ENCODE data around the gene TRAF3. TPM values are rescaled to one million over a fixed set of nuclear protein-coding genes. Genes with fewer than 3 reads are reported as not detected.

The TRAF3 gene
- total RNA-seq, 4 donors from 2014 or later, result 15.9 to 24.9 (median 18.6) TPM

DNA sequence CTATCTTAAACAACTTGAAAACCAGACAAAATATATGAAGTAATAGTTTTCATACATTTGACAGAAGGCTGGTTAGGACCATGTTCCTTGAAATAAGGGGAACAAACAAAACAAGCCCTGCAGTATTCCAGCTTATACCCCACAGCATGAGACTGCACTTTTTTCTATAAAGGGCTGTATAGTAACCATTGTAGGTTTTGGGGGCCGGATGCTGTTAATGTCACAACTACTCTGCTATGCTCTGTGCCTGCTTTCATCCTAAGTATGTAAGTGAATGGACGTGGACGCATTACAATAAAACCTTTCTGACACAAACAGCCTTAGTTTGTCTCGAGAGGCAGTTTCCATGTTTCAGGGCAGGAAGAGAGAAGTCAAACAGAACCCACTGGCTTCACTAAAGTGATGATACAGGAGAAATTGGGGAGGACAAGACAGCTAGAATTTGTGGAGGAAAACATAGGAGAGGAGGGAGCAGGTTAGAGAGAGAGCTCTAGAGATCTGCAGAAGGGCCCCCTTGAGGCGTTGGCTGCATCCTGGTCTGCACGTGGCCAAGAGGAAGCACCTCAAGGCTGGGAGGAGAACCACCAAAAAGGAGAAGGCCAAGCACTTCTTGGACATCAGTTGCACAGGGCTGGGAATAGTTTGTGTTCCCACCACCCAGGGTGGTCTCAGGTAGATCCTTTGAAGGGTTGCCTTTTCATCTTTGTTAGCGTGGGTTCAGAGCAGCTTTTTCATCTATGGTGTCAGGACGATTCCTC lies 63.7 kb downstream of the TRAF3 start:
- DNase-seq, result no peak
- Histone ChIP-seq H3K9me3 (no peaks in the 10 kb centered on the region), H3K4me1 (no peaks in the 10 kb centered on the region), H3K36me3 (no peaks in the 10 kb centered on the region), H3K27me3 (no peaks in the 10 kb centered on the region), H3K27ac (no peak overlapping the region), H3K4me3 (replicated peaks in 1 of 3) (no peak overlapping the region)
- intact Hi-C loops (cut with DNase I), result no loop called here
- 85 to 89% methylated on average over 8 of the region's 8 CpGs for WGBS, 2 donors
- TF ChIP-seq POLR2A (IDR thresholded peaks at IDR 0.05), result no peak
- TF ChIP-seq, protein P1, sequence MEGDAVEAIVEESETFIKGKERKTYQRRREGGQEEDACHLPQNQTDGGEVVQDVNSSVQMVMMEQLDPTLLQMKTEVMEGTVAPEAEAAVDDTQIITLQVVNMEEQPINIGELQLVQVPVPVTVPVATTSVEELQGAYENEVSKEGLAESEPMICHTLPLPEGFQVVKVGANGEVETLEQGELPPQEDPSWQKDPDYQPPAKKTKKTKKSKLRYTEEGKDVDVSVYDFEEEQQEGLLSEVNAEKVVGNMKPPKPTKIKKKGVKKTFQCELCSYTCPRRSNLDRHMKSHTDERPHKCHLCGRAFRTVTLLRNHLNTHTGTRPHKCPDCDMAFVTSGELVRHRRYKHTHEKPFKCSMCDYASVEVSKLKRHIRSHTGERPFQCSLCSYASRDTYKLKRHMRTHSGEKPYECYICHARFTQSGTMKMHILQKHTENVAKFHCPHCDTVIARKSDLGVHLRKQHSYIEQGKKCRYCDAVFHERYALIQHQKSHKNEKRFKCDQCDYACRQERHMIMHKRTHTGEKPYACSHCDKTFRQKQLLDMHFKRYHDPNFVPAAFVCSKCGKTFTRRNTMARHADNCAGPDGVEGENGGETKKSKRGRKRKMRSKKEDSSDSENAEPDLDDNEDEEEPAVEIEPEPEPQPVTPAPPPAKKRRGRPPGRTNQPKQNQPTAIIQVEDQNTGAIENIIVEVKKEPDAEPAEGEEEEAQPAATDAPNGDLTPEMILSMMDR (IDR thresholded peaks at IDR 0.05), result no peak

DNA sequence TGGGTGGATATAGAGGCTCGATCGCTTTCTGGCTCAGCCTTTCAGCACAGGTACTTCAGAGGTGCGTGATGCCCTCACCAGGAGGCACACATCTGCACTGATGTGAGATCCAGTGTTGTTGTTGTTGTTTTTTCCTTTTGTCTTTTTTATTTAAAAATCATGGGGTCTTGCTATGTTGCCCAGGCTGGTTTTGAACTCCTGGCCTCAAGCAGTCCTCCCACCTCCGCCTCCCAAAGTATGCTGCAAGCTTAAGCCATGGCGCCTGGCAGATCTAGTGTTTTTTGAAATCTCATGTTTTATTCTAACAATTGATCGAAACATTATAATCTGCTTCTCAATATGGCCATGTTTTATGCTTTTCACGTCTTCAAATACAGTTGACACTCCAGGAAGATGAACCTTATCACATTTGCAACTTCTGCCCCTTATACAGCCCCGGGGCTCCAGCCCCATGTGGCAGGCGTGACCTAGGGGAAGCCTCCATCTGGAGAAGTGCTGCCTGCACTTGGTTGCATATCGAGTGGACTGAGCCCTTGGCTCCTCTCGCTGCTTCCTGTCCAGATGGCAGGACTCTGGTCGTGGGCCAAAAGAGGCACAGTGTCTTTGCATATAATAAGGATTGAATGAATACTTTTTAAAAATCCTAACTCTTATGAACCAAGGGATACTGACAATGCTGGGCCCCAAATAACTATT lies 71.7 kb downstream of the TRAF3 start:
- WGBS, 2 donors, result 59 to 64% methylated on average over 12 of the region's 12 CpGs
- Histone ChIP-seq H3K36me3 (no peaks in the 10 kb centered on the region), H3K4me3 (replicated peaks in 1 of 3) (no peak overlapping the region), H3K27me3 (no peaks in the 10 kb centered on the region), H3K4me1 (peaks cover 0 to 12% of the 10 kb centered on the region in 2 donors), H3K9me3 (no peaks in the 10 kb centered on the region), H3K27ac (peak overlapping the region in 1 of 3 donors; percentile 18)
- intact Hi-C loops (cut with DNase I), result no loop called here
- TF ChIP-seq POLR2A (IDR thresholded peaks at IDR 0.05), result no peak
- TF ChIP-seq, protein P1 (IDR thresholded peaks at IDR 0.05), result no peak
- peak; percentile 62 to 71 for DNase-seq

- DNase-seq, result peak; percentile 15 to 42
- Histone ChIP-seq H3K27ac (peak overlapping the region in 1 of 3 donors; percentile 18), H3K9me3 (no peaks in the 10 kb centered on the region), H3K36me3 (no peaks in the 10 kb centered on the region), H3K4me1 (peaks cover 0 to 12% of the 10 kb centered on the region in 2 donors), H3K4me3 (replicated peaks in 1 of 3) (no peak overlapping the region), H3K27me3 (no peaks in the 10 kb centered on the region)
- no peak for TF ChIP-seq POLR2A (IDR thresholded peaks at IDR 0.05)
- TF ChIP-seq, protein P1 (IDR thresholded peaks at IDR 0.05), result no peak
- intact Hi-C loops (cut with DNase I), result no loop called here
- 53 to 71% methylated on average over 6 of the region's 6 CpGs for WGBS, 2 donors
Observed at GRCh38 chr14:102849526-102850379, 72.5 kb downstream of the TRAF3 start.

- H3K36me3 ChIP-seq, result no peaks in the 10 kb centered on the region
- intact Hi-C loops (cut with DNase I), result no loop called here
- H3K27me3 ChIP-seq, result no peaks in the 10 kb centered on the region
- 82 to 92% methylated on average over 7 of the region's 7 CpGs for WGBS, 2 donors
- H3K27ac ChIP-seq, result no peak overlapping the region
- TF ChIP-seq, protein P1 (IDR thresholded peaks at IDR 0.05), result no peak
- no peak for TF ChIP-seq POLR2A (IDR thresholded peaks at IDR 0.05)
- no peaks in the 10 kb centered on the region for H3K9me3 ChIP-seq
- DNase-seq, result no peak
- no peak overlapping the region for H3K4me3 ChIP-seq (replicated peaks in 1 of 3)
- H3K4me1 ChIP-seq, result peaks cover 0 to 12% of the 10 kb centered on the region in 2 donors
Observed at GRCh38 chr14:102853648-102854047, 76.4 kb downstream of the TRAF3 start.

All from thyroid gland (tissue), 4 donors.